Activated T-helper 1 cell treated with anti-CD3 and anti-CD28 coated beads, Interleukin-2, amount 50 U/mL, for 16 hours (primary cell): ENCODE measurements around the gene ST3GAL3.
"Not testable (repeated sequence)": the region's sequence is repeated elsewhere in the genome, so short reads cannot be mapped to it uniquely, and the experiment has no call there.

Source experiments
- DNase-seq, 2 donors: peaks; one replicate each; pipeline ENCODE4 v3.0.0-alpha.2; 2020; ENCODE audit warnings: low read depth in 1 of 2, low spot score in 1 of 2

ST3GAL3 gene

GRCh38 chr1:43818691-43819090, 111.4 kb downstream of the ST3GAL3 start:
- DNase-seq = no peak

- DNase-seq = no peak
These were observed 112.0 kb downstream of the ST3GAL3 start for GRCh38 chr1:43819357-43819756.

- DNase-seq = no peak
These were observed 114.1 kb downstream of the ST3GAL3 start for GRCh38 chr1:43821471-43821870.

GRCh38 chr1:43822040-43822690, 114.8 kb downstream of the ST3GAL3 start:
- DNase-seq = no peak

GRCh38 chr1:43824795-43825194, 117.5 kb downstream of the ST3GAL3 start:
- no peak for DNase-seq

- no peak for DNase-seq
These were observed 121.2 kb downstream of the ST3GAL3 start for GRCh38 chr1:43828574-43828973.

- DNase-seq = no peak
These were observed 123.5 kb downstream of the ST3GAL3 start for GRCh38 chr1:43830802-43831201.

GRCh38 chr1:43831851-43832250, 124.5 kb downstream of the ST3GAL3 start:
- no peak for DNase-seq

- no peak for DNase-seq
These were observed 124.9 kb downstream of the ST3GAL3 start for GRCh38 chr1:43832255-43832654.

GRCh38 chr1:43832998-43833397, 125.7 kb downstream of the ST3GAL3 start:
- DNase-seq = no peak

- not testable (repeated sequence) for DNase-seq
These were observed 126.6 kb downstream of the ST3GAL3 start for GRCh38 chr1:43833902-43834279.

- no peak for DNase-seq
These were observed 127.1 kb downstream of the ST3GAL3 start for GRCh38 chr1:43834280-43835081.

GRCh38 chr1:43835082-43836021, 128.0 kb downstream of the ST3GAL3 start:
- DNase-seq = no peak

- peak; percentile 12 to 30 for DNase-seq
These were observed 129.1 kb downstream of the ST3GAL3 start for GRCh38 chr1:43836267-43836951.

- no peak for DNase-seq
These were observed 131.7 kb downstream of the ST3GAL3 start for GRCh38 chr1:43839056-43839455.

- no peak for DNase-seq
These were observed 134.2 kb downstream of the ST3GAL3 start for GRCh38 chr1:43841321-43842174.

- no peak for DNase-seq
These were observed 134.8 kb downstream of the ST3GAL3 start for GRCh38 chr1:43842175-43842498.

GRCh38 chr1:43843684-43844083, 136.3 kb downstream of the ST3GAL3 start:
- no peak for DNase-seq

- no peak for DNase-seq
These were observed 136.8 kb downstream of the ST3GAL3 start for GRCh38 chr1:43844114-43844513.

- no peak for DNase-seq
These were observed 140.0 kb downstream of the ST3GAL3 start for GRCh38 chr1:43847290-43847689.
